HG02798 (cell line): ENCODE measurements around the gene HBQ1.
"Not testable (repeated sequence)": the region's sequence is repeated elsewhere in the genome, so short reads cannot be mapped to it uniquely, and the experiment has no call there.

Experiments
- ATAC-seq: cut with Tn5 transposase; IDR thresholded peaks from one replicate; pipeline ENCODE4 v1.9.1; 2021; ENCODE audit warnings: mild to moderate bottlenecking; ENCODE audit not compliant: unreplicated experiment, poor library complexity

HBQ1 gene

GRCh38 chr16:180101-180675 lies at the start of gene HBQ1:
Gene HBQ1, plus strand, starts transcription at chr16:180459. Its CDS starts 28 bp downstream, at chr16:180487.
- ATAC-seq, result no peak

DNA sequence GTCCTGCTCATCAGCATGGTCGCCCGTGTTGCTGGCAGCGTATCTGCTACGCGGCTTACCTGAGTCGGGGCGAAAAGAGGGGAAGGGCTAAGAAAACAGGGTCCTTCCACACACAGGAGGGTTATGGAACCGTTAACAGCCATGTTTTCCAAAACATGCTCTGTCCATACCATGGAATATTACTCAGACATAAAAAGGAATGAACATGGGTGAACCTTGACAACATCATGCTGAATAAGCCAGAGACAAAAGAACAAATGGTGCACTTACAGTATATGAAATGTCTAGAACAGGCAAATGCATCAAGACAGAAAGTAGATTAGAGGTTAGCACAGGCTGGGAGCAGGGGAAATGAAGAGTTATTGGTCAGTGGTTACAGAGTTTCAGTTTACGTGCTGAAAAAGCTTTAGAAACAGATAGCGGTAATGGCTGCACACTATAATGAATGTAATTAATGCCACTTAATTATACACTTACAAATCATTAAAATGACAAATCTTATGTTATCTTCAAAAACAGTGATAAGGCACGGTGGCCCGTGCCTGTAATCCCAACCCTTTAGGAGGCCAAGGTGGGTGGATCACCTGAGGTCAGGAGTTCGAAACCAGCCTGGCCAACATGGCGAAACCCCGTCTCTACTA lies 49.6 kb upstream of the HBQ1 start:
- no peak for ATAC-seq

DNA sequence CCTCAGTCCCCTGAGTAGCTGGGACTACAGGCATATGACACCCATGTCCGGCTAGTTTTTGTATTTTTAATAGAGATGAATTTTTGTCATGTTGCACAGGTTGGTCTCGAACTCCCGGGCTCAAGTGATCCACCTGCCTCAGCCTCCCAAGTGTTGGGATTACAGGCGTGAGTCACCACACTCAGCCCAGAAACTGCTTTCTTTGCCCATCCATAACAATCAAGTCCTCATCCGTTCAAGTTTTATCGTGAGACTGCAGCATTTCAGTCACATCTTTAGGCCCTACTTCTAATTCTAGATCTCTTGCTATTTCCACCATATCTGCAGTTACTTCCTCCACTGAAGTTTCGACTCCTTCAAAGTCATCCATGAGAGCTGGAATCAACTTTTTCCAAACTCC lies 48.1 kb upstream of the HBQ1 start:
- no peak for ATAC-seq

GRCh38 chr16:133716-134115 lies 46.5 kb upstream of the HBQ1 start:
- no peak for ATAC-seq

- no peak for ATAC-seq
Observed at GRCh38 chr16:138049-138417, 42.2 kb upstream of the HBQ1 start.

GRCh38 chr16:140175-140857 lies 39.9 kb upstream of the HBQ1 start:
- no peak for ATAC-seq

- no peak for ATAC-seq
Observed at GRCh38 chr16:142405-142967, 37.8 kb upstream of the HBQ1 start.

GRCh38 chr16:143047-143446 lies 37.2 kb upstream of the HBQ1 start:
- no peak for ATAC-seq

DNA sequence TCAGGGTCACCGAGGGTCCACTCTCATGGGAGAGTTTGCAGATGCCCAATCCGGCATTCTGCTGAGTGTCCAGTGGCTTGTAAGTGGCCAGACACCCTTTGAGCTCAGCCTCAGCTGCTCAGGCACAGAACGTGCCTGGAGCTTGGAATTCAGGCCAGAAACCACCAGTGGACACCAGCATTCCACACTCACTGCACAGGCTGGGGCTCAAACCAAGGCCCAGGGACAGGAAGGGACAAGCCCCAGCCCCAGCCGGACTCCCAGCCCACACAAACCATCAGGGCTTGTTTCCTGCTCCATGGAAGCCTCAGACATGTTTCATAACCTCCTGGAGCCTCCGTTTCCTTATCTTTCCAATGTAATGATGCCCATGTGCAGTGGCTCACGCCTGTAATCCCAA lies 36.8 kb upstream of the HBQ1 start:
- ATAC-seq, result no peak

DNA sequence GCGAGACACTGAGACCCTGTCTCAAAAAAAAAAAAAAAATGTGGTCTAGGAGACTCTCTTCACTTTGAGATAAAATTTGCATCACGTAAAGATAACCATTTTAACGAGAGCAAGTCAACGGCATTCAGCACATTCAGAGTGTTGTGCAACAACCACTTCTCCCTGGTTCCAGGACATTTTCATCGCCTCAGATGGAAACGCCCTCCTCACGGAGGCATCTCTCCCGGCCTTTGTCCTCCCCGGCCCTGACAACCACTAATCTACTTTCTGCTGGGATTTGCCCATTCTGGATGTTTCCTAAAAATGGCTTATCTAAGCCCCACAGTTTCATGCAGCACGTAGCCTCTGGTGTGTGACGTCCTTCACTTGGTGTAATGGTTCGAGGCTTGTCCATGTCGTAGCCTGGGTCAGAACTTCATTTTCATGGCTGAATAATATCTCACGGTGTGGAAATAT lies 35.4 kb upstream of the HBQ1 start:
- ATAC-seq, result no peak

DNA sequence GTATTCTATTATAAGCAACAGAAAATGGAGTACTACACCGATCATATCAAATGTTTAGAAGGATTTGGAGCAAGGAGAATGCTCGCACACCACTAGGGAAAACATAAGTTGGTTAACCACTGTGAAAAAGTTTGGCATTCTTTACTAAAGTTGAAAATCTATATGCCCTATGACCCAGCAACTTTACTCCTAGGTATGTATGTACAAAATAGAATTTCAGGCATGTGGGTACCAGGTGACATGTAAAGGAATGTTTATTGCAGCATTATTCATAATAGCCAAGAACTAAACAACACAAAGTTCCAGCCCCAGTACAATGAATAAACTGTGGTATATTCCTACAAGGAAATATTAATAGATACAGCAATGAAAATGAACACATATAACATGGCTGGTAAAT lies 33.6 kb upstream of the HBQ1 start:
- ATAC-seq, result no peak

DNA sequence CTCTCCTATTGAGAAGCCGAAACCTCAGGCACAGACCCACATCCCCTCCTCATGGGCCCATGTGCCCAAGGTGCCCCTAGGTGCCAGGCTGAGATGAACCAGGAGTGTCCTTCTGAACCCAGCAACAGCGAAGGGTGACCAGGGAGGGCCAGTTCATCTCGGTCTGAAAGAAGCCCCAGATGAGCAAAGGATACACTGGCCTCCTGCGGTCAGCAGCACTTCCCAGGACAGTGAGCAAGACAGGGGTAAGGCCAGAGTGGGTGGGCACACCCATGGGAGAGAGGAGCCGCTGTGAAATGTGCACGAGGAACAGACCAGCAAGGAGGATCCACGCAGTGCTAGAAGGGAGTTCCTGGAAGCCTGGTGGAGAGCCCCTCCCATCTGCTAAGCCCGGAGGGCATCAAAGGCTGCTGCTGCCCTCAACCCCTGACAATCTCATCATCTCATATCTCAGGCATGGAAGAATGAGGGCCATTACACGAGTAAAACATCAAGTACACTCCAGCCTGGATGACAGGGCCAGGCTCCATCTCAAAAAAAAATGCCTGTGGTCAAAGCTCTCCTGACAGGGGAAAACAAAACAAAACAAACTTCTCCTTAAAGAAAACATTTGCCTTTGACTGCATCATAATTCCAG lies 31.1 kb upstream of the HBQ1 start:
- no peak for ATAC-seq

- no peak for ATAC-seq
Observed at GRCh38 chr16:152141-153128, 27.8 kb upstream of the HBQ1 start, which contains the start of gene HBZ. Gene HBZ, plus strand, starts transcription at chr16:152644. Its CDS starts 266 bp downstream, at chr16:152910.

DNA sequence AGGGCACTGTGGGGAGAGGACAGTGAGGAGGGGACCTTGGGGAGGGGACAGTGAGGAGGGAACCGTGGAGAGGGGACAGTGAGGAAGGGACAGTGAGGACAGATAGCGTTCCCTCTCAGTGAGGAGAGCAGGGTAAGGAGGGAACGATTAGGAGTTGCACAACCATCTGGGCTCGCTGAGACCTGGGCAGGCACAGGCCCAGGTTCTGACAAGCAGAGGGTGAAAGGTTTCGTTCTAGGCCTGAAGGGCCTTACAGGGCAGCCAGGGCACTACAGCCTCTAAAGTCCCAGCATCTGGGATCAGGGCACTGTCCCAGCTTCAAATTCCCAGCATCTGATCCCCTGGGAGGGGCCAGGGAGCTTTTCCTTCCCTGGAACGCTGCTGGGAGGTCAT lies 27.1 kb upstream of the HBQ1 start:
- ATAC-seq, result not testable (repeated sequence)

GRCh38 chr16:153550-154216 lies 26.6 kb upstream of the HBQ1 start:
- ATAC-seq, result not testable (repeated sequence)

DNA sequence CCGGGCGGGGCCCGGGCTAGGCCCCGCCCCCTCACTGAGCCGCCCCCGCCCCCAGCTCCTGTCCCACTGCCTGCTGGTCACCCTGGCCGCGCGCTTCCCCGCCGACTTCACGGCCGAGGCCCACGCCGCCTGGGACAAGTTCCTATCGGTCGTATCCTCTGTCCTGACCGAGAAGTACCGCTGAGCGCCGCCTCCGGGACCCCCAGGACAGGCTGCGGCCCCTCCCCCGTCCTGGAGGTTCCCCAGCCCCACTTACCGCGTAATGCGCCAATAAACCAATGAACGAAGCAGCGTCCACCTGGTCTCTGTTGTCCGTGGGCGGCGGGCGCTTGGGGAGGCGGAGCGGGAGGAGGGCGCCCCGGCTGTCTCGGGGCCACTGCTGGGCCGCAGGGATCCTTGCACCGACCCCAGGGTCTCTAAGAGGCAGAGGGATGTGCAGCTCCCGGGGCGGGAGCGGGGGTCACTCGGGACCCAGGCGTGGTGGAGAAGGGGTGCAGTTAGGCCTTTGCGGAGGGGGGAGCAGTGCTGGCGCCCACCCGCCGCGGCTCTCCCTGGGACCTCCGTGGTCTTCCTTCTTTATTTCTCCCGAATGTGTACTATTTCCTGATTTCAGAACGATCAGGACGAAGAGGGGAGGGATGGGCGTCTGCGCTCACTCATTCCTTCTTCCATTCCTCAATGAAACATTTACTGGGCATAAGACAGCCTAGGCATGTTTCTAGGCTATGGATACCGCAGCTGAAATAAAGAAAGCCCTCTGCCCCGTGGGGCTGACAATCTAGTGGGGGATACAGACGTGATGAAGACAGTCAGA lies 25.8 kb upstream of the HBQ1 start:
- ATAC-seq, result no peak

DNA sequence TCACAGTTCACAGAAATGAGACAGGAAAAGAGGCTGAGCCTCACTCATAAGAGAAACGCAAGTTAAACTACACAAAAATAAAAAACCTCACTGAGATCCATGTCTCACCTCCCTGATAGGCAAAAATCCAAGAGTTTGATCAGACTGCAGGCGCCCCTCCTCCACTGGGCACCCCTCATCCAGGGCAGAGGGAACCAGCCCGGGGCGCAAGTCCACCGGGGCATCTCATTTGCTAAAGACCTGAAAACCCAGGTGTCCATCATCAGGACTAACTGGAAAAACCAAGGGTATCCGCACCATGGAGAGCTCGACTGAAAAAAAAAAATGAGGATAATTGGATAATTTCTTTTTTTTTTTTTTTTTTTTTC lies 25.2 kb upstream of the HBQ1 start:
- no peak for ATAC-seq

DNA sequence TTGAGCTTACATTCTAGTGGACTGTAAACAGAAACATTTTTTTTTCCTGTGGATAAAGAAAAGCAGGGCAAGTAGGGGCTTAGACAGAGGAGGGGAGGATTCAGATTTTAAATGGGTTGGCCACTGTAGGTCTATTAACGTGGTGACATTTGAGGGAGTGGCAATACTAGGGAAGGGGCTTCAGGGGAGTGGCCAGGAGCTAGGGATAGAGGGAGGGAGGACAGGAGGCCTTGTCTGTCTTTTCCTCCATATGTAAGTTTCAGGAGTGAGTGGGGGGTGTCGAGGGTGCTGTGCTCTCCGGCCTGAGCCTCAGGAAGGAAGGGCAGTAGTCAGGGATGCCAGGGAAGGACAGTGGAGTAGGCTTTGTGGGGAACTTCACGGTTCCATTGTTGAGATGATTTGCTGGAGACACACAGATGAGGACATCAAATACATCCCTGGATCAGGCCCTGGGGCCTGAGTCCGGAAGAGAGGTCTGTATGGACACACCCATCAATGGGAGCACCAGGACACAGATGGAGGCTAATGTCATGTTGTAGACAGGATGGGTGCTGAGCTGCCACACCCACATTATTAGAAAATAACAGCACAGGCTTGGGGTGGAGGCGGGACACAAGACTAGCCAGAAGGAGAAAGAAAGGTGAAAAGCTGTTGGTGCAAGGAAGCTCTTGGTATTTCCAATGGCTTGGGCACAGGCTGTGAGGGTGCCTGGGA lies 21.0 kb upstream of the HBQ1 start:
- ATAC-seq, result no peak
